MM.1S (cell line): Measurements from ENCODE around the gene PIP5K1C.

Experiments
- DNase-seq: peaks from one replicate; pipeline ENCODE4 v3.0.0-alpha.2; 2015
- H2AFZ ChIP-seq: fragments of 300-600 bp; sonication (generic); 2 replicates; pipeline ENCODE4 v1.6.0; 2016; ENCODE audit warnings: antibody characterized with exemption, low read length
- H3F3A ChIP-seq: fragments of 300-600 bp; sonication (generic); 2 replicates; pipeline ENCODE4 v1.6.1; 2016; ENCODE audit warnings: mild to moderate bottlenecking, antibody characterized with exemption, low read length, moderate library complexity, mixed read lengths; ENCODE audit not compliant: insufficient read depth
- H3K27ac ChIP-seq: fragments of 300-600 bp; sonication (generic); 2 replicates; pipeline ENCODE4 v1.5.1; 2016; ENCODE audit warnings: mild to moderate bottlenecking, low read length
- H3K27me3 ChIP-seq: fragments of 300-600 bp; sonication (generic); replicated peaks from 2 replicates; pipeline ENCODE4 v1.6.0; 2016; ENCODE audit warnings: low read length; ENCODE audit not compliant: insufficient read depth
- H3K36me3 ChIP-seq: fragments of 300-600 bp; sonication (generic); replicated peaks from 2 replicates; pipeline ENCODE4 v1.6.1; 2016; ENCODE audit warnings: mild to moderate bottlenecking, low read length, mixed read lengths; ENCODE audit not compliant: insufficient read depth
- H3K4me1 ChIP-seq: fragments of 300-600 bp; sonication (generic); 2 replicates; pipeline ENCODE4 v1.6.1; 2016; ENCODE audit warnings: low read length, mixed read lengths
- H3K4me2 ChIP-seq: fragments of 300-600 bp; sonication (generic); 2 replicates; pipeline ENCODE4 v1.6.0; 2016; ENCODE audit warnings: low read depth, low read length
- H3K4me3 ChIP-seq: fragments of 300-600 bp; sonication (generic); 2 replicates; pipeline ENCODE4 v1.5.1; 2016; ENCODE audit warnings: low read length, mixed read lengths
- H3K79me2 ChIP-seq: fragments of 300-600 bp; sonication (generic); 2 replicates; pipeline ENCODE4 v1.6.1; 2016; ENCODE audit warnings: mixed run types, low read length, mixed read lengths
- H3K9ac ChIP-seq: fragments of 300-600 bp; sonication (generic); 2 replicates; pipeline ENCODE4 v1.6.1; 2016; ENCODE audit warnings: low read length, mixed read lengths
- H3K9me2 ChIP-seq: fragments of 300-600 bp; sonication (generic); replicated peaks from 2 replicates; pipeline ENCODE4 v1.6.1; 2016; ENCODE audit warnings: mild to moderate bottlenecking, low read length, mixed read lengths; ENCODE audit not compliant: insufficient read depth
- H3K9me3 ChIP-seq: fragments of 300-600 bp; sonication (generic); replicated peaks from 2 replicates; pipeline ENCODE4 v1.6.1; 2016; ENCODE audit warnings: mild to moderate bottlenecking, low read length, mixed read lengths; ENCODE audit not compliant: insufficient read depth
- H4K20me1 ChIP-seq: fragments of 300-600 bp; sonication (generic); 2 replicates; pipeline ENCODE4 v1.6.1; 2016; ENCODE audit warnings: mild to moderate bottlenecking, low read length, moderate library complexity, mixed read lengths; ENCODE audit not compliant: insufficient read depth
- CTCF ChIP-seq: fragments of 300-600 bp; sonication (generic); IDR thresholded peaks from 2 replicates; pipeline ENCODE4 v1.5.1; 2016; ENCODE audit warnings: antibody characterized with exemption, low read length, mixed read lengths
- EZH2 ChIP-seq: fragments of 300-600 bp; sonication (generic); optimal IDR thresholded peaks from 2 replicates; pipeline ENCODE3; 2017; ENCODE audit warnings: low read depth, mild to moderate bottlenecking, antibody characterized with exemption, low read length, mixed read lengths
- EZH2phosphoT487 ChIP-seq: fragments of 300-600 bp; sonication (generic); IDR thresholded peaks from 2 replicates; pipeline ENCODE4 v1.6.1; 2018; ENCODE audit warnings: antibody characterized with exemption, low read length

The PIP5K1C gene

DNA sequence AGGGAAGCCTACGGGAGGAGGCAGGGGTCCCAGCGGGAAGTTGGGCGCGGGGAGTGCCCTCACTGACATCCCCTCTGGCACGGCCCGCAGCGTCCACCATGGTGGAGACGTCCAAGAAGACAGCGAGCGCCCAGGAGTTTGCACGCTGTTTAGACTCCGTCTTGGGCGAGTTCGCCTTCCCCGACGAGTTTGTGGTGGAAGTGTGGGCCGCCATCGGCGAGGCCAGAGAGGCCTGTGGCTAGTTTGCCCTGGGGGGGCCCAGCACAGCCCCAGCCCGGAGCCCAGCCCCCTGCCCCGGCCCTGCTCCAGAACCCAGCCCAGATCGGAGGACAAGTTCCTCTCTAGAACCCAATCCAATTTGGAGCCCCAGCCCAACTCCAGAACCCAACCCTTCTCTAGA, 110.3 kb downstream of the PIP5K1C start:
- H3F3A ChIP-seq = no peaks in the 10 kb centered on the region
- no peak for TF ChIP-seq EZH2
- TF ChIP-seq EZH2phosphoT487 = no peak
- TF ChIP-seq CTCF = no peak
- no peaks in the 10 kb centered on the region for H3K79me2 ChIP-seq
- H3K27ac ChIP-seq = no peak overlapping the region
- H3K9me2 ChIP-seq = no peaks in the 10 kb centered on the region
- H4K20me1 ChIP-seq = no peaks in the 10 kb centered on the region
- H3K9ac ChIP-seq = no peak overlapping the region
- no peak overlapping the region for H2AFZ ChIP-seq
- H3K4me2 ChIP-seq = no peak overlapping the region
- peaks cover 90% of the 10 kb centered on the region for H3K27me3 ChIP-seq
- H3K9me3 ChIP-seq = no peaks in the 10 kb centered on the region
- no peaks in the 10 kb centered on the region for H3K4me1 ChIP-seq
- no peak overlapping the region for H3K4me3 ChIP-seq
- DNase-seq = no peak
- no peaks in the 10 kb centered on the region for H3K36me3 ChIP-seq

- Histone ChIP-seq H3K27me3 (peaks cover 87% of the 10 kb centered on the region), H3K9me3 (no peaks in the 10 kb centered on the region), H3K79me2 (no peaks in the 10 kb centered on the region), H3K9ac (no peak overlapping the region), H3K4me3 (no peak overlapping the region), H2AFZ (no peak overlapping the region), H3F3A (no peaks in the 10 kb centered on the region), H3K9me2 (no peaks in the 10 kb centered on the region), H3K36me3 (no peaks in the 10 kb centered on the region), H3K4me2 (no peak overlapping the region), H3K4me1 (no peaks in the 10 kb centered on the region), H3K27ac (no peak overlapping the region), H4K20me1 (no peaks in the 10 kb centered on the region)
- TF ChIP-seq EZH2 (no peak), CTCF (no peak), EZH2phosphoT487 (no peak)
- no peak for DNase-seq
Measured at GRCh38 chr19:3589439-3589838, 110.8 kb downstream of the PIP5K1C start.

DNA sequence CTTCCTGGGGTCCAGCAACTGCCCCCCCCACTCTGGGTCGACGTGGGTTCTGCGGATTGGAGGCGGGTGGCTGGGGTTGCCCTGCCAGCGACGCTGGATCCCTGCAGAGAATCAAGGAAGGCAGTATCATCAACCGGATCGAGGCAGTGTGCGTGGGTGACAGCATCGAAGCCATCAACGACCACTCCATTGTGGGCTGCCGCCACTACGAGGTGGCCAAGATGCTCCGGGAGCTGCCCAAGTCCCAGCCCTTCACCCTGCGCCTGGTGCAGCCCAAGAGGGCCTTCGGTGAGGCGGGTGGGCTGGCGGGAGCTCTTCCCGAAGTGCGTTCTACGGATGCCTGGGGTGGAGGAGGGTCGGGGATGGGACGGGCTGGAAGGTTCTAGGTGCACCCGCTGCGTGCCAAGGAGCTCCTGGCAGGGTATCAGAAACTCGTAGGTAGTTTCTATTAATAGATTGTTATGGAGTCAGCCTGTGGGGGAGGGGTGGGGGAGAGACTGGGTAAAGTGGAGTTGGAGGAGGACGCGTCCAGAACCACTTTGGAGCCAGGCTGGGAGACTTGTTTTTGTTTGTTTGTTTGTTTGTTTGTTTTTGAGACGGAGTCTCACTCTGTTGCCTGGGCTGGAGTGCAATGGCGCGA, 113.4 kb downstream of the PIP5K1C start:
- Histone ChIP-seq H2AFZ (no peak overlapping the region), H3F3A (no peaks in the 10 kb centered on the region), H3K9ac (no peak overlapping the region), H3K9me3 (no peaks in the 10 kb centered on the region), H4K20me1 (no peaks in the 10 kb centered on the region), H3K4me3 (no peak overlapping the region), H3K27me3 (peaks cover 74% of the 10 kb centered on the region), H3K79me2 (no peaks in the 10 kb centered on the region), H3K4me1 (no peaks in the 10 kb centered on the region), H3K4me2 (no peak overlapping the region), H3K27ac (no peak overlapping the region), H3K36me3 (no peaks in the 10 kb centered on the region), H3K9me2 (no peaks in the 10 kb centered on the region)
- TF ChIP-seq EZH2 (no peak), EZH2phosphoT487 (no peak), CTCF (no peak)
- DNase-seq = no peak
